Measurements from ENCODE around the gene WDR7. TPM values are rescaled to one million over a fixed set of nuclear protein-coding genes. Genes with fewer than 3 reads are reported as not detected.

WDR7 gene
- total RNA-seq, 1 donor: 30.7 TPM

GRCh38 chr18:57051021-57051656 lies 400.0 kb downstream of the WDR7 start:
- TF ChIP-seq CTCF (IDR thresholded peaks at IDR 0.05; ENCODE audit: insufficient read depth, low read depth, low read length): no peak
- H3K4me3 ChIP-seq (ENCODE audit: low read depth, low read length): no peak overlapping the region
- no peak for DNase-seq (ENCODE audit: low read depth)

GRCh38 chr18:57051657-57052044 lies 400.5 kb downstream of the WDR7 start:
- no peak for DNase-seq (ENCODE audit: low read depth)
- H3K4me3 ChIP-seq (ENCODE audit: low read depth, low read length): no peak overlapping the region
- TF ChIP-seq CTCF (IDR thresholded peaks at IDR 0.05; ENCODE audit: insufficient read depth, low read depth, low read length): no peak

GRCh38 chr18:57052173-57052572 lies 401.0 kb downstream of the WDR7 start:
- TF ChIP-seq CTCF (IDR thresholded peaks at IDR 0.05; ENCODE audit: insufficient read depth, low read depth, low read length): no peak
- H3K4me3 ChIP-seq (ENCODE audit: low read depth, low read length): no peak overlapping the region
- DNase-seq (ENCODE audit: low read depth): no peak

GRCh38 chr18:57052759-57053158 lies 401.6 kb downstream of the WDR7 start:
- DNase-seq (ENCODE audit: low read depth): no peak
- TF ChIP-seq CTCF (IDR thresholded peaks at IDR 0.05; ENCODE audit: insufficient read depth, low read depth, low read length): no peak
- H3K4me3 ChIP-seq (ENCODE audit: low read depth, low read length): no peak overlapping the region

GRCh38 chr18:57054891-57055290 lies 403.7 kb downstream of the WDR7 start:
- no peak for TF ChIP-seq CTCF (IDR thresholded peaks at IDR 0.05; ENCODE audit: insufficient read depth, low read depth, low read length)
- no peak overlapping the region for H3K4me3 ChIP-seq (ENCODE audit: low read depth, low read length)
- no peak for DNase-seq (ENCODE audit: low read depth)

- DNase-seq (ENCODE audit: low read depth): no peak
- no peak overlapping the region for H3K4me3 ChIP-seq (ENCODE audit: low read depth, low read length)
- TF ChIP-seq CTCF (IDR thresholded peaks at IDR 0.05; ENCODE audit: insufficient read depth, low read depth, low read length): no peak
These were observed 406.7 kb downstream of the WDR7 start for GRCh38 chr18:57057890-57058289.

GRCh38 chr18:57058734-57059133 lies 407.6 kb downstream of the WDR7 start:
- H3K4me3 ChIP-seq (ENCODE audit: low read depth, low read length): no peak overlapping the region
- DNase-seq (ENCODE audit: low read depth): no peak
- TF ChIP-seq CTCF (IDR thresholded peaks at IDR 0.05; ENCODE audit: insufficient read depth, low read depth, low read length): no peak

Data from fibroblast of villous mesenchyme (primary cell).